Dermis blood vessel endothelial cell (primary cell): Measurements from ENCODE around the gene UNC119. TPM values are rescaled to one million over a fixed set of nuclear protein-coding genes. Genes with fewer than 3 reads are reported as not detected.

Source experiments
- DNase-seq: peaks from one replicate; pipeline ENCODE4 v3.0.0; 2010
- total RNA-seq: library from RNA; depleted of rRNA; stranded (reverse); fragments of >200 nt; gene quantifications from 2 replicates; pipeline ENCODE4 v1.2.3, GENCODE V29; 2014

UNC119 gene
- total RNA-seq, 1 donor from 2014 or later = 32.0 TPM

DNA sequence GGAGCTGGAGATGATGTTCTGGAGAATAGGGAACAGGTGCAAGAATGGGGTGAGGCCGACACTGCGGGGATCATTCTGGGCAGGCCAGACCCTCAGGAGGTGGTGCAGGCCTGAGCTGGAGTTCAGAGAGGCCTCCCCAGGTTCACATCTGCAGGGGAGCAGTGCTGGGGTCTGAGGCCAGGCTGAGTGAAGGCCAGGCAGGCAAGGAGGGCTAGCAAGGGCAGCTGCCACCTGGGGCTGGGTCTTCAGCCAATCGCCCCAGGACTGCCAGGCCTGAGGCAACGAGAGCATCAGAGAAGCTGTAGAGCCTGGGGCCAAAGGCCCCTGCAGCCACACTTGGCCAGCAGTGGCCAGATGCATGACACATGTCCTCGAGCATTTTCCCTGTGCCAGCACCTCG is 31.7 kb downstream of the UNC119 start:
- no peak for DNase-seq

DNA sequence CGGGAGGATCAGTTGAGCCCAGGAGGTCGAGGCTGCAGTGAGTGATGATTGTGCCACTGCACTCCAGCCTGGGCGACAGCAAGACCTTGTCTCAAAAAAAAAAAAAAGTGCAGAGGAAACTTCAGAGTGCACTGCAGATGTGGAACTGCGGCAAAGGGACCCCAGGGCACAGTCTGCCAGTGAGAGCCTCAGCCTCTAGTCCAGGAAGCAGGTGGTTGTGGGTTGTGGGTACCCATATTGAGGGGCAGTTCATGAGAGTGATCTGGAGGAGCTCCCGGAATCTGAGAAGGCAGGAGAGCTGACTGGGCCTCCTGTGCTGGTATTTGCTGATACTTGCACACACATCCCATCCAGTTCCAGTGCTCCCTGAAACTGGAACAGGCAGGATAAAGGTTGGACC is 33.2 kb downstream of the UNC119 start:
- DNase-seq = no peak

DNA sequence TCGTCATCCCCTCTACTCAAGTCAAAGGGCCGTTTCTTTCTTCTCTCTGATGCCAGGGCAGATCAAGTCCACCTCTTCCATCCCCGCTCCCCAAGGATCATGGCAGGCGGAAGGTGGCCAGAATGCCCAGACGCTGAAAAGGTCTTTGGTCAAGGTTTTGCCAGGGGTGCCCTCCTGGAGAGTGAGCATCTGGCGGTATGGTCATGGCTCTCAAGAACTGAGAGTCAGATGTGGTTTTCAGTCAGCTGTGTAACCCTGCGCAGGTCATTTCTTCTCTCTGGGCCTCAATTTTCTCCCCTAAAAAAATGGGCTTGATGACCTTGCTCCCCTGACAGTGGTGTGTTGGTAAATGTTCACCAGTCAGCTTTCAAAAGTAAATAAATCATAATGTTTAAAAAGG is 33.8 kb downstream of the UNC119 start:
- DNase-seq = no peak

DNA sequence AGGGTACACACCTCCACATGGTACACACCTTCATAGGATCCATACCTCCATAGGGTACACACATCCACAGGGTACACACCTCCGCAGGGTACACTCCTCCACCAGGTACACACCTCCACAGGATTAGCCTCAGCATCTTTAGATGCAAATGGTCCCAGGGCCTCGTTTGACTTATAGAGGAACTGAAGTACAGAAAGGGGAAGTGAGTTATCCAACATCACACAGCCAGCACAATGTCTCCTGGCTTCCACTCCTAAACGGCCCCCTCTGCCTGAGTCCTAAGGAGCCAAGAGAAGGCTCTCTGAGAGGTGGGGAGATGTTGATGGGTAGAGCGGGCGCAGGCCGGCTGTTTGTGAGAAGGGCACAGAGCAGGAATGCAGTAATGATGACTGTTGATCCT is 34.3 kb downstream of the UNC119 start:
- no peak for DNase-seq

DNA sequence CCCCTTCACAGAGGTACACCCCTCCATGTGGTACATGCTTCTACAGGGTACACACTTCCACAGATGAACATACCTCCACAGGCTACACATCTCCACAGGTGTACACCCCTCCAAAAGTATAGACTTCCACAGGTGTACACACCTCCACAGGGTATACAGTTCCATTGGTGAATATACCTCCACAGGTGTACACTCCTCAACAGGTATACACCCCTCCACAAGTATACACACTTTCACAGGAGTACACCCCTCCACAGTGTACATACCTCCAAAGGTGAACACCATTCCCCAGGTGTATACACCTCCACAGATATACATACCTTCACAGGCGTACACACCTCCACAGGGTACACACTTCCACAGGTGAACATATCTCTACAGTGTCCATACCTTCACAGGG is 36.9 kb downstream of the UNC119 start:
- DNase-seq = no peak

DNA sequence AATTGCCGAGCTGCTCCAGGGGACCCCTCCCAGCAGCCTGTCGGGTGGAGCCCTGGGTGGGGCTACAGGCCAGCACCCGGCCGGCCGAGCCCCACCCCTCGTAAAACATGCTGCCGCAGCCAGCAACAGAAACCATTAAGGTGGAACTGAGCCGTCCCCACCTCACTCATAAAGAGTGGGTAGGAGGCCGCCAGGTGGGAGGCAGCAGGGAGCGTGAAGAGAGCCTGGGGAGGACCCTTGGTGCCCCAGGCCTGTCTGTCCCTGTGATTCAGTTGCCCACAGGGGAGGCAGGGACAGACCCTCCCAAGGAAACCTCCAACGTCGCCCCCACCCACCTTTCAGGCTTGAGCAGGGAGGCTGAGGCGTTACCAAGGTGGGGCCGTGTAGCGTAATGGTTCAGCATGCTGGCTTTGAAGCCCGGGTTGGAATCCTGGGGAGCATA is 37.8 kb downstream of the UNC119 start:
- no peak for DNase-seq

DNA sequence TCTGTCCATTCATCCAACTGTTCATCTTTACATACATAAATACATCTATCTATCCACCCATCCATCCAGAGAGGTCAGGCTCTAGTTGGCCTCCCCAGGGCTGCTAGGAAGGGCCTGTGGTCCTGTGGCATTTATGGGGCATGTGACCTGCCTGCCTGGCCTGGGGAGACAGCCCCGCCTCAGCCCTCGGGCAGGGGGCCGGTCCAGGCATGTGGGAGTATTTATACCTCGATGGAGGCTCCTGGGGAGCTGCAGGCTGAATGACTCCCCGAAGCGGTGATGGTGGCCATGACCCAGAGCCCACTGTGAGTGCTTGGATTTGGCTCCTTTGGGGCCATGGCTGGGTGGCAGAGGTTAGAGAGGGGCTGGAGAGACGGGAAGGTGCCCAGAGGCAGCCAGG is 38.9 kb downstream of the UNC119 start:
- DNase-seq = no peak

DNA sequence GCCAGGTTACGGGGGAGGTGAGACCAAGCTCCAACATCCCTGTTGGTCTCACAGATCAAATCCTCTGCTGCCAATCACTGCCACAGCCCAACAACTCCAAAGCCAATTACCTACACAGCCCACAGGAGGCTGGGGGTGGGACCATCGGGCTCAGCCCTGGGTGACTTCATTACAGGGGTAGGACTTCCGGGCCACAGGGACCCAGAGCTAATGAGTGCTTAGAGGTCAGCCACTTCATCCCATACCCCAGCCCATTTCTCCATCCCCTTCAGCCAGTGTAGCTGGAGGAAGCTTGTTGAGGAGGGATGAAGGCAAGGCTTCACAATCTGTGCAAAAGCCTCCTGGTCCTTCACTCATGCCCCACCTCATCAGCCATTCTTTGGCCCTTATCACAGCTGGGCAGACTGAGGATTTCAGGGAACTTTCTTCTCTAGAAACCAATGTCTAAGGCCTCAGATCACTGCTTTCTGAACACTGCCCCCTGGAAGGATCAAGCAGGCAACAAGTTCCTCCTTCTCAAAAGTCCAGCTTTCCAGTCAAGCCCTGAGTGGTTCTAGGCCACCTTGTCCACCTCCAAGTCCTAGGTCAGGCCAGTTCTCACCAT is 40.5 kb downstream of the UNC119 start:
- no peak for DNase-seq

DNA sequence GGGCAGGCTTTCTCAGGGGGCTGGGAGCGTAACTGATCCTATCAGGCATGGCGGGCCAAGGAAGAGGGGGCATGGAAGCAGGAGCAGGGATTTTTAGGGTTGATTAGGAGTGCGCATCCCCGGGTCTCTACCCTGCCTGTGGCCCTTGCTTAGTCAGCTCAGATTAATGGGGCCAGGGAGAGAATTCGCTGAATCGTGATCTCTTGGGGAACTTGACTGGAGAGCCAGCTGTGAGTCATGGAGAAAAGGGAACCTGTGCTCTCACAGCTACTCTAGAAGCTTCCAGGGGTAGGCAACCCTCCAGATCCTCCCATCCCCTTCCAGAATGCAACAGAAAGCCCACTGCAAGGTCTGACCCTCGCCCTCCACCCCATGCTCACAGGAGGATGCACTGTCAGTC is 42.6 kb downstream of the UNC119 start:
- DNase-seq = no peak

DNA sequence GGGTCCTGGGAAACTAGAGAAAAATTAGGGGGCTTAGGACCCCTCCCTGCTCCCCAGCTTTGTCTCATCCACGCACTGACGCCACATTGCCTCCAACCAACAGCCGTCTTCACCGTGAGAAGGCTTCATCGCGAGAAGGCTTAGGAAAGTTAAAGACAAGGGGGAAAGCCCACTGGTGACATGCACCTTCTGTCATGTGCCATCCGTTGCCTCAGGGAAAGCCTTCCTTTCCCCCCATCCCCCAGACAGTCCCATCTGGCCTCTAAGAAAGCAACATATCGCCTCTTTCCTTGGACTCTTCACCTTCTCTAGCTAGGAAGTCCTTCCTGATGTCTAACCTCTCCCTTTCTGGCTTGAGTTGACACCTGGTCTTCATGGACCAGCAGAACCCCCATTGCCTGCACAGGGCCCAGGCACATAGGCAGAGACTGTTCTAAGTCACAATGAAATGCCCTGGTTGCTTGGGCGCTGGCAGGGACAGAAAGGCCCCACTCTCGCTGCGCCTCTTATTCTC is 44.2 kb downstream of the UNC119 start:
- no peak for DNase-seq

DNA sequence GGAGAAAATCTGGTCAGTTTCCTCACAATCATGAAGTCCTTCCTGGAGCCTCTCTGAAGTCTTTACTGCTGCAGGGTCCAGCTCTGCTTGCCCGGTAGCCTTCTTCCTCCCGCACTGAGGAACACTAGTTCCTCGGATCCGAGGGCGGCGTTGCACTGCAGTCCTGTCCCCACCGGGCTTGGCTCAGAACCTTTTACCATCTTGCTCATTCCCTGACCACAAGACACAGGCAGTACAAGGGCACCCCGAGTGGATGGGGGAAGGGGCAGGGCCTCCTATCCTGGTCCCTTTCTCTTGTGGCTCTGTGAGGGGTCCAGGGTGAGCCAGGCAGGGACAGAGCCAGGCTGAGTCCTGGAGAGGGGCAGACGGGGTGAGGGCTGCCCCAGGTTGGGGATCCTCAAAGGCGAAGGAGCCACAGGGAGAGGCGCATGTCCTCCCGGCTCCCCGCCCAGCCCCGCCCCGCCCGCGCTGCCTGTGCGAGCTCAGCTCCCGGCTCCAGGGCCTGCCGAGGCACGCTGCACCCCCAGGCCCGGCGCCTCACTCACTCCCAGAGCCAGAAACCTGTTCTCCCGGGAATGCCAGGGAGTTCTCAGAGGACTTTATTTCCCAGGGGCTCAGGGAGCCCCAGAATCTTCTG is 44.7 kb downstream of the UNC119 start:
- no peak for DNase-seq

DNA sequence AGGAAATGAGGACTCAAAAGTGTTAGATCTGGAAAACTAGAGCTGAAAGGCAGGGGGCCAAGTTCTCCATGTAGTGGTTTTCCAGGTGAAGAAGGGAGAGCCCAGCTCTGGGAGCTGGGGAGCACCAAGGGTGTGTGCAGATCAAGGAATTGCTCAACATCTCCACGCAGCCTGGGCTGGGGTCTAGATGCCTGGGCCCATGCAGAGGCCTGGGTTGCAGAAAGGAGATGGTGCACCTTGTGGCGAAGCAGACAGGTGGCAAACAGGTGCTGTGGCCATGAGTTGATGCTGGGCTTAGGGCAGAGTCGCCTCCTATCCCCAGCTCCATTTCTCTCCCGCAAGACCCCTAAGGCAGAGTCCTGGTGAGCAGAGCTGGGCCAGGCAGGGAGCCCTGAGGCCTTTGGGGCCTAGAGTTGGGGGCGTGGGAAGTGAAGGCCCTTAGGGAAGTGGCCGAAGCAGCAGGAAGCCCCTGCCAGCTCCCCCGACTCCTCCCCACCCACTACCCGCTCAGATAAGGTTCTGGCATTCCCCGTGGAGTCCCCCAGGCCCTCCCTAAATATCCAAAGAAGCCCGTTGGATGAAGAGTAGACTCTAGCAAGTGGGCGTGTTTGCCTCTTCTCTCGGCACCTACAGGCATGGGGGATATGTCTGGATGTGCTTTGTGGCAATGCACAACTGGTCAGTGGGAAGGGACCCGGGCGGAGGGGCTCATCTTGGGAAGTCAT is 45.5 kb downstream of the UNC119 start:
- no peak for DNase-seq

DNA sequence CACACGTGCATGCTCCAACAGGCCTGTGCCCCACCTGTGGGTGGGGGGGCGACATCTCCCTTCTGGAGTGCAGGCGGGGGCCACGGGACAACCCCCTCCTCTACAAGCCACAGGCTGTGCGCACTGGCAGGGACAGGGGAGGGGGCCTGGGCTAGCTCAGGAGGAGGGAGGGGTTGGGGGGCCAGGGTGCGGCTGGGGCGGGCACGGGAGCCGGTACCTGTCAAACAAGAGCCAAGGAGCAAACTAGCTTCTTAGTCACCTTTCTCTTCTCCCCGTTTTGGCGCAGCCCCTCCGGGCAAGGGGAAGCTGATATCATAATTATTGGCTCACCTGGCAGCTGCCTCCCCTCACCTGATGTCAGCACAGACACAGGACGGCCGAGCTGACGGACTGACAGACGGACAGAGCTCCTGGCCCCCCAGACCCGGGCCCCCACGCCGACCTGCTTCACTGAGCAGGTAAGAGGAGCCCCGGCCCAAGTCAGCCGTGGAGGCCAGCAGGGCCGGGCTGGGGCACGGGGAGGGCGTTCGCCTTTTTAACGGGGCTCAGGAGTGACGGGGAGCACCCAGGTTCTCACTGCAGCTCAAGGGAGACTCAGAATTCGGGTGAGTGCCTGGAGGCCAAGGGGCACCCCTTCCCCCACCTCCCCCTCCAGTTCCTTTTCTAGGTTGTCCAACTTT is 46.3 kb downstream of the UNC119 start, which contains the start of gene FOXN1:
Gene FOXN1, plus strand, starts transcription at position 363 of the 680 bp plus-strand sequence. CDS start 17,622 bp downstream, outside the sequence.
- no peak for DNase-seq

DNA sequence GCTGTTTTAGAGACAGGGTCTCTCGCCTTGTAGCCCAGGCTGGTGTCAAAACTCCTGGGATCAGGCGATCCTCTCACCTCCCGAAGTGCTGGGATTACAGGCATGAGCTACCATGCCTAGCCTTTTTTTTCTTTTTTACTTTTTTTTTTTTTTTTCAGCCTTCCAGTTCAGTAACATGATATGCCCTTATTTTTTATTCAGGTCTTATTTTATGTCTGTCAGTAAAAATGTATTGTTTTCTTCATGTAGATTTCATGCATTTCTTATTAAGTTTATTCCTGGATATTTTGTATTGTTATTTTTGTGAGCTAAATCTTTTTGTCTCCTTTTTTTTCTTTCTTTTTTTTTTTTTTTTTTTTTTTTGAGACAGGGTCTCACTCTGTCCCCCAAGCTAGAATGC is 49.0 kb downstream of the UNC119 start:
- DNase-seq = no peak

DNA sequence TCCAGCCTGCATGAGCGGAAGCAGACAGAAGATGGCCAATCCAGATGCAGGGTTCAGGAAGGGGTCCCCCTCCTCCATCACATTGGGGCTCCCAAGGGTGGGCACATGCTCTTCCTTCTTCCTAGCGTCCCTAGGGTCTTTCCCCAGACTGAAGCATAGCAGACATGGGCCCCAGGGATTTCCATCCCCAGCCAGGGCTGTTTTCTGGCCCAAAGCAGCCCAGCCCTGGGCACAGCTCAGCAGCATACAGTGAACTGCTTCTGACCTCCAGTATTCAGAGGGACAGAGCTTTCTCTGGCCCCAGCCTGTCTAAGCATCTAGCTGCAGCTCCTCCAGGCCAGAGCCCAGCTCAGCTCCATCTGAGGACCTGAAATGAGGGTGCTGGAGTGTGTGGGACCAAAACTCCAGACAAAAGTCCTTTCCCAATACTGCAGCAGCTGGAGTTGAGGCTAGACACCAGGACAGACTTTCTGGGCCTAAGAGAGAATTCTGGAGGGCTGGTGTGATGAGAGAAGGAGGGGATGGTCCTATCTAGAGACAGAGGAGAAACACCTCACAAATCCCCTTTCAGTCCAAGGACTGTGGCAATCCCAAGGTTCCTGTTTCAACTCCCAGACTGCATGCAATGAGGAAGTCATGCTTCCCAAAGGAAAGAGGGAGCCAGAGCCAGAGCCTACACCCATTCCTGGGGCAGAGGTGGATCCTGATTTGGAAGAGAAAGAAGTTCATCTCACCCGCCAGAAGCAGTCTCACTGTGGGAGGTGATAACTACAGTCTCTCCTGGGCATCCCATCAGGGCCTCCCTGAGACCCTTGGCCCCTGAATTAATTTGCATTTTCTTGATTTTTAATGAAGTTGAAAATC is 50.8 kb downstream of the UNC119 start:
- no peak for DNase-seq

DNA sequence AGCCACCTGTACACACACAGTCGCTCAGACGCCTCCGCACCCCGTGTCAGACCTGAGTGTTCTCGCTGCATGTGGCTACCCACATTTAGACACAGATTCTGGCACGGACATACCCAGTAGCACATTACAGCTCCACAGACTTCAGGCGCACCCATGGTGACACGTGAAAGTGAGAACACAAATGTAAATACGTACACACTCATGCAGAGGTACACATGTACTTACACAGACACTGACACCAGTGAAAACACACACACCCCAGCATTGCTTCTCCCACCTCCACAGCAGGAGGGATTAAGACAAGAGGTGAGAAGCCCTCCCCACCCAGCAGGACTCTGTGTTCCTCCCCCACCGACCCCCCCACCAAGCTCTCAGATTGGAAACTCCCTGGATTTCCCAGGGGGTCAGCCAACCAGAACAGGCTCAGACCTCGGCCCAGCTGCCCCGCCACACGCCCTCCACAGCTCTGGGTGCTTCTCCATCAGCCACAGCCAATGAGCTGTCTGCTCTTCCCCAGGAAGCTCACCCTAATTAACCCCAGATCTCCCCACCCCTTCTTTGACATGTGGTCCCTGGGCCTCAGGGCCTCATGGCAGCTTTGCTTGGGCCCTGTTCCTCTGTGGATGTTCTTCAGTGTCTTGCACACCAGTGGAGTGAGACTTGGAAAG is 51.6 kb downstream of the UNC119 start:
- DNase-seq = no peak

DNA sequence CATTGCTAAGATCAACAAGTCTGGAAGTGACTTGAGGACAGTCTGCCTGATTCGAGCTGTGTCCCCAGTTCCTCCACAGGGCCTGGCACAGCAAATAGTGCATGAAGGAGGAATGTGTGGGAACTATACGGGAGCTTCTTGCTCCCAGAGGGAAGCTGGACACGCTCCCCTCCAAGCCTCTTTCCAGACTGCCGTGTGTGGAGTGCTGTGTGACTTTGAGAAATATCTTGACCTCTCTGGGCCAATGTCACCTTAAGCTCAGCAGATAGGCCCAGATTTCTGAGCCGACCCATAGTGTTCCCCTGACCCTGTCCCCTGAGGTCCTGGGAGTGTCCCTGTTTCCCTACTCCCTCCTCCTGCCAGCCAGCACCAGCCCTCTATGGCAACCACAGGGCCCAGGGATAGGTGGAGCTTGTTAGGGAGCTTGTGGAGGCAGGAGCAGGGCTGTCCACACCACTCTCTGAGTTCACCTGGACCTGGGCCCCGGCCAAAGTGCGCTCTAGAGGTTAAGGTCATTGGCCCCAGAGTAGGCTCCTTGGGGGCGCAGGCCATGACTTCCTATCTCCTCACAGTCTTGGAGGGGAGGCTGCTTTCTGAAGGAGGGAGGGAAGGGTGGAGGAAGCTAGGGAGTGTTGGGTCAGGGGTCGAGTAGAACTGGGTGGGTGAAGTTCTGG is 52.6 kb downstream of the UNC119 start:
- no peak for DNase-seq

DNA sequence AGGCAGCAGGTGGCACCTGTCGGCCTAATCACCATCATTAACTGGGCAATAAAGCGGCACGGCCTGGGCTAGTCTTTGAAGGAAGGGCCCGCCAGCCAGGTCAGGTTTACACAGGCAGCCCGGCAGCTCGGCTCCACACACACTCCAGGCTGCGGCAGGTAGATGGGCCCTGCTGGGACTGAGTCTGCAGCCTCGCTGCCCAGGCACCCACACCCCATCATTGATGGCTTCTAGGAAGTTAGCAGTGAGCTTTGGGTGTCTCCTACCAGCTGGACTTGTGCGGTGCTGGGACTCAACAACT is 53.1 kb downstream of the UNC119 start:
- DNase-seq = no peak

DNA sequence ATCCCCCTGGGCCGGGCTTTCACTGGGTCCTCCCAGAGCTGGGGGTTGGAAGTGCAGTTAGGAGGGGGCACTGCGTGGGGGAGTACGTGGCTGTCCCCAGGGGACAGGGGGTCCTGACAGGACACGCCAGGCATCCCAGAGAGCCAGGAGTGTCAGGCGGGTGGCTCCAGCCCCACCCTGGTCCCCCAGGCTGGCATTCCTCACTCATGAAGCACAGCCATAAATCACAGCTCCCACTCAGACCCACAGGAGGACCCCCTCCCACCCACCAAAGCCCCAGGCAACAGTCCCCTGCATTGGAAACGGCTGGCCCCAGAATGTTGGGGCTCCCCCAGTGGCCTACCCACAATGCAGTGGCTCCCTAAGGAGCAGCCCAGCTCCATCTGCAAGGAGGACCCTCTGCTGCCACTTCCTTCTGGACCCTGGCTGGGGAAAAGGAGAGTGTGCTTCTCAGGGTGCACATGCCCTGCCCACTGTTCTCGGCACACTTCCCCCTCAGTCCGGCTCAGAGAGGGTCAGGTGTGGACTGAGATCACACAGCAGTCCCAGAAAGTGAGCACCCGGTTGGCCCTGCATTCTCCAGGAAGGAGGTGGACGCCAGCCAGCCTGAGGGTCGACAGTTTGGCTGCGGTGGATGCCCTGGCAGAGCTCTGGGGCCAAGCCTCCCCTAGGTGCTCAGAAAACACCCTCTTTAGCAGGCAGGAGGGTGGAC is 53.6 kb downstream of the UNC119 start:
- no peak for DNase-seq

DNA sequence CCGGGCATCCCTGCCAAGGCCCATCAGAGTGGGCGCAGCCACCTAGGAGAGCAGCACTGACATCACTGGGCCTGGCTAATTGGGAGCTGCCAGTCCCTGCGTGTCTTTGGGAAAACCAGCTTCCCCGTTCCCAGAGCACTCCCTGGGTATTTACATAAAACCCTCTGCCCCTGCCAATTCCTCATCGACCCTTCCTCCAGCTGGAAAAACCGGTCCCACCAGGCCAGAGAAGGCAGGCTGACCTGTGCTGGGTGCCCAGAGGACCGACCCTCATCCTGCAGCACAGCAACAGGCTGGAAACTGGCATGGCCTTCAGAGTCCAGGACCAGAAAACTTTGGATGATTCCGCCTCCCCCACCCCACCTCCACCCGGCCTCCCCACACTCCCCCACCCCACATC is 54.5 kb downstream of the UNC119 start:
- no peak for DNase-seq
